LNCAP (cell line): ENCODE data around the gene TNFSF15.

ENCODE experiments used
- TF ChIP-seq, protein P1 (sequence below): fragments of 450-650 bp; IDR thresholded peaks from 2 replicates; pipeline ENCODE4 v1.5.1; 2017; ENCODE audit warnings: mild to moderate bottlenecking

The TNFSF15 gene

GRCh38 chr9:114849450-114849849 lies 43.6 kb upstream of the TNFSF15 start:
- TF ChIP-seq, protein P1, sequence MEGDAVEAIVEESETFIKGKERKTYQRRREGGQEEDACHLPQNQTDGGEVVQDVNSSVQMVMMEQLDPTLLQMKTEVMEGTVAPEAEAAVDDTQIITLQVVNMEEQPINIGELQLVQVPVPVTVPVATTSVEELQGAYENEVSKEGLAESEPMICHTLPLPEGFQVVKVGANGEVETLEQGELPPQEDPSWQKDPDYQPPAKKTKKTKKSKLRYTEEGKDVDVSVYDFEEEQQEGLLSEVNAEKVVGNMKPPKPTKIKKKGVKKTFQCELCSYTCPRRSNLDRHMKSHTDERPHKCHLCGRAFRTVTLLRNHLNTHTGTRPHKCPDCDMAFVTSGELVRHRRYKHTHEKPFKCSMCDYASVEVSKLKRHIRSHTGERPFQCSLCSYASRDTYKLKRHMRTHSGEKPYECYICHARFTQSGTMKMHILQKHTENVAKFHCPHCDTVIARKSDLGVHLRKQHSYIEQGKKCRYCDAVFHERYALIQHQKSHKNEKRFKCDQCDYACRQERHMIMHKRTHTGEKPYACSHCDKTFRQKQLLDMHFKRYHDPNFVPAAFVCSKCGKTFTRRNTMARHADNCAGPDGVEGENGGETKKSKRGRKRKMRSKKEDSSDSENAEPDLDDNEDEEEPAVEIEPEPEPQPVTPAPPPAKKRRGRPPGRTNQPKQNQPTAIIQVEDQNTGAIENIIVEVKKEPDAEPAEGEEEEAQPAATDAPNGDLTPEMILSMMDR = no peak

GRCh38 chr9:114847492-114848417 lies 41.9 kb upstream of the TNFSF15 start:
- TF ChIP-seq, protein P1 = no peak

- TF ChIP-seq, protein P1 = no peak
Observed at GRCh38 chr9:114845373-114845772, 39.5 kb upstream of the TNFSF15 start.

DNA sequence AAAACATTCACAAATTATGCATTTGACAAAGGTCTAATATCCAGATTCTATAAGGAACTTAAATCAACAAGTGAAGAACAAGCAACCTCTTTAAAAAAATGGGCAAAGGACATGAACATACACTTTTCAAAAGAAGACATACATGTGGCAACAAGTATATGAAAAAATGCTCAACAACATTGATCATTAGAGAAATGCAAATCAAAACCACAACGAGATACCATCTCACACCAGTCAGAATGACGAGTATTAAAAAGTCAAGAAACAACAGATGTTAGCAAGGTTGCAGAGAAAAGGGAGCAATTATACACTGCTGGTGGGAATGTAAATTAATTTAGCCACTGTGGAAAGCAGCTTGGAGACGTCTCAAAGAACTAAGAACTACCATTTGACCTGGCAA lies 38.9 kb upstream of the TNFSF15 start:
- TF ChIP-seq, protein P1 = no peak

GRCh38 chr9:114837923-114838322 lies 32.1 kb upstream of the TNFSF15 start:
- TF ChIP-seq, protein P1 = no peak

DNA sequence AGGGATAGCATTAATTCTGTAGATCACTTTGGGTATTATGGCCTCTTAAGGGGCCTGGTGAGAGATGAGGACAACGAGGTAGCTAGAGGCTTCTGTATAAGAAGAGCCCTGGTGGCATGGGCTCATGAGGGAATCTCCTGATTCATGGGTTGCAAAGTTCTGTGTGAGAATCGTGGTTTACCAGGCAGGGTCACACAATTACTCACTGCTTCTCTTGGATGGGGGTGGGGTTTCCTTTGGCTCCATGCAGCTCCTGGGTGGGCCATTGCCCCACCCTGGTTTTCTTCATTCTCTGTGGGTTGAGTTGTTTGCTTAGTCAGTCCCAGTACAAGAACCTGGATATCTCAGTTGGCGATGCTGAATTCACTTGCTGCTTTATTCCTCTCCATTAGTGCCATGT lies 30.9 kb upstream of the TNFSF15 start:
- TF ChIP-seq, protein P1 = no peak

DNA sequence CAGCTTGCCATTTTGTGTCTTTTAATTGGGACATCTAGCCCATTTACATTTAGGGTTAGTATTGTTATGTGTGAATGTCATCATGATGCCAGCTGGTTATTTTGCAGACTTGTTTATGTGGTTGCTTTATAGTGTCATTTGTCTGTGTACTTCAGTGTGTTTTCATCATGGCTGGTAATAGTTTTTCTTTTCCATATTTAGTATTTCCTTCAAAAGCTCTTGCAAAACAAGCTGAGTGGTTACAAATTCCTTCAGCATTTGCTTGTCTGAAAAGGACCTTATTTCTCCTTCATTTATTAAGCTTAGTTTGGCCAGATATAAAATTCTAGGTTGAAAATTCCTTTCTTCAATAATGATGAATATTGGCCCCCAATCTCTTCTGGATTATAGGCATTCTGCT lies 28.5 kb upstream of the TNFSF15 start:
- TF ChIP-seq, protein P1 = no peak
